HepG2 (cell line): ENCODE results near the gene PDE1C. TPM values are rescaled to one million over a fixed set of nuclear protein-coding genes. Genes with fewer than 3 reads are reported as not detected.

Experiments used
- ATAC-seq: fragments of 200-7000 bp; cut with Tn5 transposase; 3 replicates; pipeline ENCODE4 v1.9.1; 2020; ENCODE audit warnings: mild to moderate bottlenecking, moderate library complexity
- BruUV-seq: library from RNA; stranded (reverse); fragments of 400-500 nt; replicated peaks from 2 replicates; lab custom pipeline; 2021; lab: Mats Ljungman, UMichigan
- CTCF ChIA-PET: fragments of 300-600 bp; formaldehyde crosslinking; extraction: SDS; loops from one replicate; lab custom pipeline; 2021; ENCODE audit warnings: low total read pairs, inconsistent platforms, low intra/inter-chr PET ratio; lab: Yijun Ruan, JAX
- POLR2A ChIA-PET: fragments of 350-600 bp; sonication (Branson Sonifier 250); formaldehyde crosslinking; loops from one replicate; lab custom pipeline; 2020; ENCODE audit warnings: antibody characterized with exemption, inconsistent platforms; lab: Yijun Ruan, JAX
- DNase-seq: peaks from one replicate; pipeline ENCODE4 v3.0.0-alpha.2; 2015; ENCODE audit warnings: low spot score
- FAIRE-seq: peaks from 3 replicates; lab custom pipeline; 2011; peaks lifted over from hg19 to GRCh38; lab: Jason Lieb, UNC
- H2AFZ ChIP-seq: one replicate; pipeline ENCODE4 v1.6.1; 2011; ENCODE audit warnings: low read length, inconsistent platforms
- H3K27ac ChIP-seq: fragments of 300-600 bp; 3 replicates; pipeline ENCODE4 v1.8.0; 2011; ENCODE audit warnings: mixed run types, mild to moderate bottlenecking, mixed read lengths, low read length, inconsistent platforms; ENCODE audit not compliant: insufficient read depth; ENCODE audit errors: extremely low read length
- H3K27me3 ChIP-seq, 2 experiments: fragments of 200-600 bp in 1 of 2; 2 replicates in 1 of 2; 3 replicates in 1 of 2; pipeline versions ENCODE4 v1.6.0 to v1.8.0; 2011; ENCODE audit warnings: low read length in 2 of 2, mild to moderate bottlenecking in 2 of 2, moderate library complexity in 2 of 2, inconsistent platforms in 1 of 2; ENCODE audit not compliant: insufficient read depth in 2 of 2, control insufficient read depth in 1 of 2
- H3K36me3 ChIP-seq, 2 experiments: fragments of 200-600 bp in 1 of 2; replicated peaks in 1 of 2; 2 replicates in 1 of 2; 3 replicates in 1 of 2; pipeline versions ENCODE4 v1.5.1 to v1.8.0; 2011; ENCODE audit warnings: low read length in 2 of 2, inconsistent platforms in 1 of 2; ENCODE audit not compliant: insufficient read depth in 2 of 2, control insufficient read depth in 1 of 2
- H3K4me1 ChIP-seq: 2 replicates; pipeline ENCODE4 v1.5.1; 2012; ENCODE audit warnings: low read length, inconsistent platforms; ENCODE audit not compliant: insufficient read depth
- H3K4me2 ChIP-seq: 2 replicates; pipeline ENCODE4 v1.6.0; 2011; ENCODE audit warnings: low read depth, low read length, inconsistent platforms
- H3K4me3 ChIP-seq, 3 experiments: fragments of 200-600 bp in 1 of 3; sonication (generic), shearing (Covaris generic) in 1 of 3; replicated peaks in 1 of 3; 2 replicates each; pipeline ENCODE4 v1.5.1; 2011 to 2016; ENCODE audit warnings: low read length in 3 of 3, inconsistent platforms in 2 of 3, low read depth in 2 of 3, mild to moderate bottlenecking in 2 of 3, control low read depth in 1 of 3, mixed read lengths in 1 of 3; ENCODE audit not compliant: insufficient read depth in 1 of 3
- H3K79me2 ChIP-seq: one replicate; pipeline ENCODE4 v1.6.1; 2011; ENCODE audit warnings: low read length, inconsistent platforms; ENCODE audit not compliant: insufficient read depth
- H3K9ac ChIP-seq: 2 replicates; pipeline ENCODE4 v1.6.0; 2011; ENCODE audit warnings: mild to moderate bottlenecking, low read depth, low read length, inconsistent platforms; ENCODE audit not compliant: insufficient read depth
- H3K9me3 ChIP-seq: 2 replicates; pipeline ENCODE4 v1.5.1; 2012; ENCODE audit warnings: mild to moderate bottlenecking, low read length
- H4K20me1 ChIP-seq: 2 replicates; pipeline ENCODE4 v1.6.0; 2011; ENCODE audit warnings: inconsistent platforms, mild to moderate bottlenecking, low read length, moderate library complexity; ENCODE audit not compliant: insufficient read depth
- BRCA1 ChIP-seq: sonication (generic); formaldehyde crosslinking; IDR thresholded peaks from 2 replicates; pipeline ENCODE4 v1.4.0; 2020; ENCODE audit warnings: missing genetic modification reagents
- DMAP1 ChIP-seq: IDR thresholded peaks from 2 replicates; pipeline ENCODE4 v1.6.1; 2016
- GATAD1 ChIP-seq: IDR thresholded peaks from 2 replicates; pipeline ENCODE4 v1.6.1; 2016; ENCODE audit warnings: missing genetic modification reagents, missing compliant biosample characterization
- HNF4G ChIP-seq, 2 experiments: sonication (generic) in 1 of 2; formaldehyde crosslinking in 1 of 2; IDR thresholded peaks; 2 replicates each; pipeline versions ENCODE4 v1.4.0 to v1.6.1; 2011 to 2020; ENCODE audit warnings: borderline replicate concordance in 2 of 2, low read depth in 2 of 2, mild to moderate bottlenecking in 2 of 2, low read length in 1 of 2, missing genetic modification reagents in 1 of 2, moderate library complexity in 1 of 2
- HOMEZ ChIP-seq: IDR thresholded peaks from 2 replicates; pipeline ENCODE4 v1.6.1; 2016; ENCODE audit warnings: low read depth
- KDM1A ChIP-seq: IDR thresholded peaks from 2 replicates; pipeline ENCODE4 v1.6.1; 2016; ENCODE audit warnings: missing compliant biosample characterization
- KLF11 ChIP-seq: IDR thresholded peaks from 2 replicates; pipeline ENCODE4 v1.6.1; 2016; ENCODE audit warnings: missing compliant biosample characterization
- NPAS2 ChIP-seq: sonication (generic); formaldehyde crosslinking; IDR thresholded peaks from 2 replicates; pipeline ENCODE4 v1.8.0; 2022; ENCODE audit warnings: mild to moderate bottlenecking, missing genetic modification reagents, borderline replicate concordance
- PCBP2 ChIP-seq: fragments of 200-400 bp; formaldehyde crosslinking; optimal IDR thresholded peaks from 2 replicates; pipeline ENCODE3; 2018; ENCODE audit warnings: low read length, low read depth; ENCODE audit not compliant: poor library complexity, severe bottlenecking
- PHB2 ChIP-seq: fragments of 450-650 bp; IDR thresholded peaks from 2 replicates; pipeline ENCODE4 v1.6.1; 2018; ENCODE audit not compliant: partially characterized antibody
- PPARG ChIP-seq: conservative IDR thresholded peaks from 2 replicates; pipeline ENCODE4 v1.6.1; 2016; ENCODE audit warnings: missing biosample characterization, missing genetic modification reagents
- SMAD9 ChIP-seq: sonication (generic); formaldehyde crosslinking; IDR thresholded peaks from 2 replicates; pipeline ENCODE4 v1.5.1; 2020; ENCODE audit warnings: mild to moderate bottlenecking, missing genetic modification reagents
- SSRP1 ChIP-seq: IDR thresholded peaks from 2 replicates; pipeline ENCODE4 v1.6.1; 2016; ENCODE audit warnings: control low read depth
- TAF15 ChIP-seq: fragments of 200-400 bp; formaldehyde crosslinking; IDR thresholded peaks from one replicate; pipeline ENCODE4 v1.6.1; 2018; ENCODE audit warnings: mild to moderate bottlenecking, low read depth, low read length; ENCODE audit not compliant: poor library complexity, severe bottlenecking
- TBL1XR1 ChIP-seq: fragments of 150-350 bp; IDR thresholded peaks from 2 replicates; pipeline ENCODE4 v1.6.1; 2014; ENCODE audit warnings: borderline replicate concordance, low read length; ENCODE audit not compliant: partially characterized antibody
- ZNF230 ChIP-seq: sonication (generic); formaldehyde crosslinking; IDR thresholded peaks from 2 replicates; pipeline ENCODE4 v1.4.0; 2020; ENCODE audit warnings: mild to moderate bottlenecking, missing genetic modification reagents
- ZNF44 ChIP-seq: sonication (generic); formaldehyde crosslinking; IDR thresholded peaks from 2 replicates; pipeline ENCODE4 v1.5.1; 2020; ENCODE audit warnings: mild to moderate bottlenecking, missing genetic modification reagents
- ZSCAN21 ChIP-seq: sonication (generic); formaldehyde crosslinking; IDR thresholded peaks from 2 replicates; pipeline ENCODE4 v1.8.0; 2022; ENCODE audit warnings: mild to moderate bottlenecking, missing genetic modification reagents, moderate library complexity, borderline replicate concordance
- WGBS: methylation state at CpG from one replicate; pipeline ENCODE4 v1.1.6; 2017; ENCODE audit warnings: low lambda C conversion rate; 5-methylcytosine and 5-hydroxymethylcytosine counted together
- in situ Hi-C: cut with HindIII; loops from 2 replicates; pipeline ENCODE4 v1.10.0; 2017; ENCODE audit warnings: low pct_unique_long_range_greater_than_20kb; ENCODE audit not compliant: extremely low pct_ligation_motif_present
- intact Hi-C: fragments of 100-400 bp; cut with micrococcal nuclease; formaldehyde crosslinking; loops from one replicate; pipeline ENCODE4 v1.10.0; 2022; ENCODE audit not compliant: unreplicated experiment
- polyA plus RNA-seq, 8 experiments: library from polyadenylated mRNA; depleted of rRNA in 3 of 8; stranded (reverse) in 7 of 8; unstranded in 1 of 8; fragments of >200 nt; fragmentation: Illumina TruSeq in 4 of 8; extraction: Trizol in 4 of 8; gene quantifications; 2 replicates each; pipeline versions ENCODE4 v1.2.1 to v1.2.3, GENCODE V29; 2011 to 2016; ENCODE audit warnings: low read depth in 4 of 8, missing spikeins in 1 of 8, mixed read lengths in 1 of 8; ENCODE audit not compliant: insufficient read depth in 1 of 8
- total RNA-seq, 5 experiments: library from RNA; depleted of rRNA; stranded (reverse); fragments of >200 nt; fragmentation: Illumina TruSeq; extraction: Trizol; gene quantifications; 2 replicates each; pipeline ENCODE4 v1.2.3, GENCODE V29; 2016; ENCODE audit warnings: low read depth in 1 of 5
- TF ChIP-seq, protein P1 (sequence below): sonication (generic); formaldehyde crosslinking; IDR thresholded peaks from 2 replicates; pipeline ENCODE4 v1.4.0; 2020; ENCODE audit warnings: mild to moderate bottlenecking, missing genetic modification reagents

PDE1C gene
- total and polyA plus RNA-seq, 2 of the 13 experiments (the other 11 are each of a cell fraction or from before 2014, with no cell fraction given), result not detected

GRCh38 chr7:32091608-32092210, 21.5 kb upstream of the PDE1C start:
- no TSS peak for BruUV-seq
- Histone ChIP-seq H3K36me3 (no peaks in the 10 kb centered on the region), H3K4me2 (no peak overlapping the region), H3K9me3 (no peaks in the 10 kb centered on the region), H3K4me1 (no peaks in the 10 kb centered on the region), H4K20me1 (no peaks in the 10 kb centered on the region), H2AFZ (no peak overlapping the region), H3K79me2 (no peaks in the 10 kb centered on the region), H3K9ac (no peak overlapping the region), H3K27me3 (no peaks in the 10 kb centered on the region), H3K27ac (no peak overlapping the region), H3K4me3 (no peak overlapping the region)
- DNase-seq, result no peak
- TF ChIP-seq SSRP1 (CRISPR knock-in tag) (no peak), ZNF230 (CRISPR knock-in tag) (no peak), DMAP1 (CRISPR knock-in tag) (no peak), NPAS2 (CRISPR knock-in tag) (no peak), PPARG (no peak), PCBP2 (no peak), ZSCAN21 (no peak), KLF11 (CRISPR knock-in tag) (no peak), ZNF44 (CRISPR knock-in tag) (no peak), HOMEZ (CRISPR knock-in tag) (no peak), BRCA1 (CRISPR knock-in tag) (no peak), TAF15 (no peak), SMAD9 (CRISPR knock-in tag) (no peak), HNF4G (IDR thresholded peaks at IDR 0.05; ENCODE audit: borderline replicate concordance, low read depth, low read length) (no peak), HNF4G (CRISPR knock-in tag; IDR thresholded peaks at IDR 0.05; ENCODE audit: borderline replicate concordance, low read depth) (no peak), PHB2 (no peak), TBL1XR1 (no peak), GATAD1 (no peak), KDM1A (CRISPR knock-in tag) (no peak)
- TF ChIP-seq, protein P1, sequence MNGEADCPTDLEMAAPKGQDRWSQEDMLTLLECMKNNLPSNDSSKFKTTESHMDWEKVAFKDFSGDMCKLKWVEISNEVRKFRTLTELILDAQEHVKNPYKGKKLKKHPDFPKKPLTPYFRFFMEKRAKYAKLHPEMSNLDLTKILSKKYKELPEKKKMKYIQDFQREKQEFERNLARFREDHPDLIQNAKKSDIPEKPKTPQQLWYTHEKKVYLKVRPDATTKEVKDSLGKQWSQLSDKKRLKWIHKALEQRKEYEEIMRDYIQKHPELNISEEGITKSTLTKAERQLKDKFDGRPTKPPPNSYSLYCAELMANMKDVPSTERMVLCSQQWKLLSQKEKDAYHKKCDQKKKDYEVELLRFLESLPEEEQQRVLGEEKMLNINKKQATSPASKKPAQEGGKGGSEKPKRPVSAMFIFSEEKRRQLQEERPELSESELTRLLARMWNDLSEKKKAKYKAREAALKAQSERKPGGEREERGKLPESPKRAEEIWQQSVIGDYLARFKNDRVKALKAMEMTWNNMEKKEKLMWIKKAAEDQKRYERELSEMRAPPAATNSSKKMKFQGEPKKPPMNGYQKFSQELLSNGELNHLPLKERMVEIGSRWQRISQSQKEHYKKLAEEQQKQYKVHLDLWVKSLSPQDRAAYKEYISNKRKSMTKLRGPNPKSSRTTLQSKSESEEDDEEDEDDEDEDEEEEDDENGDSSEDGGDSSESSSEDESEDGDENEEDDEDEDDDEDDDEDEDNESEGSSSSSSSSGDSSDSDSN, result no peak
- in situ Hi-C loops, result no loop called here
- CTCF ChIA-PET, result no interaction called here
- intact Hi-C loops, result no loop called here
- ATAC-seq, result no peak
- WGBS, result 18% methylated on average over 4 of the region's 4 CpGs
- POLR2A ChIA-PET, result no interaction called here
- no peak for FAIRE-seq
